ENCODE results near the gene AXDND1. TPM values are rescaled to one million over a fixed set of nuclear protein-coding genes. Genes with fewer than 3 reads are reported as not detected.
"Not testable (repeated sequence)": the region's sequence is repeated elsewhere in the genome, so short reads cannot be mapped to it uniquely, and the experiment has no call there.

AXDND1 gene
- total RNA-seq, 1 donor from 2014 or later, result 0.34 TPM

- DNase-seq, result no peak
These were observed 124.8 kb downstream of the AXDND1 start for GRCh38 chr1:179490611-179491010.

- DNase-seq, result no peak
These were observed 127.6 kb downstream of the AXDND1 start for GRCh38 chr1:179493323-179493722.

- no peak for DNase-seq
These were observed 140.4 kb downstream of the AXDND1 start for GRCh38 chr1:179506199-179506598.

- no peak for DNase-seq
These were observed 143.6 kb downstream of the AXDND1 start for GRCh38 chr1:179509384-179509783.

GRCh38 chr1:179510038-179510437, 144.3 kb downstream of the AXDND1 start:
- DNase-seq, result no peak

GRCh38 chr1:179516976-179517705, 151.4 kb downstream of the AXDND1 start:
- no peak for DNase-seq

GRCh38 chr1:179518544-179518943, 152.8 kb downstream of the AXDND1 start:
- DNase-seq, result not testable (repeated sequence)

- no peak for DNase-seq
These were observed 163.9 kb downstream of the AXDND1 start for GRCh38 chr1:179529482-179530195.

- no peak for DNase-seq
These were observed 164.6 kb downstream of the AXDND1 start for GRCh38 chr1:179530352-179530751.

- no peak for DNase-seq
These were observed 176.0 kb downstream of the AXDND1 start for GRCh38 chr1:179541774-179542173.

GRCh38 chr1:179545321-179545720, 179.6 kb downstream of the AXDND1 start:
- no peak for DNase-seq

GRCh38 chr1:179547021-179547535, 181.3 kb downstream of the AXDND1 start:
- no peak for DNase-seq

- DNase-seq, result no peak
These were observed 183.0 kb downstream of the AXDND1 start for GRCh38 chr1:179548666-179549367.

GRCh38 chr1:179549368-179549700, 183.6 kb downstream of the AXDND1 start:
- DNase-seq, result no peak

GRCh38 chr1:179550746-179551682, 185.2 kb downstream of the AXDND1 start:
- peak; percentile 39 for DNase-seq

GRCh38 chr1:179554427-179554826, 188.7 kb downstream of the AXDND1 start:
- DNase-seq, result no peak

- no peak for DNase-seq
These were observed 192.3 kb downstream of the AXDND1 start for GRCh38 chr1:179558078-179558477.

- no peak for DNase-seq
These were observed 209.9 kb downstream of the AXDND1 start, which contains the start of gene NPHS2 for GRCh38 chr1:179575497-179576314. NPHS2 (minus strand) TSS chr1:179575948; CDS start chr1:179575864, 84 bp downstream.

- DNase-seq, result no peak
These were observed 210.7 kb downstream of the AXDND1 start for GRCh38 chr1:179576509-179576908.

GRCh38 chr1:179583771-179584320, 218.1 kb downstream of the AXDND1 start:
- no peak for DNase-seq
